OCI-M2 (cell line): Measurements from ENCODE around the gene NAXD.
"Not testable (repeated sequence)": the region's sequence is repeated elsewhere in the genome, so short reads cannot be mapped to it uniquely, and the experiment has no call there.

Experiments used
- DNase-seq: peaks from one replicate; lab custom pipeline; 2025; ENCODE audit not compliant: unreplicated experiment; lab: John Stamatoyannopoulos, UW

NAXD gene

GRCh38 chr13:110627761-110628476 lies 12.6 kb downstream of the NAXD start:
- DNase-seq, result no peak

- no peak for DNase-seq
Measured at GRCh38 chr13:110628477-110628793, 13.1 kb downstream of the NAXD start.

GRCh38 chr13:110628952-110629701 lies 13.8 kb downstream of the NAXD start:
- DNase-seq, result no peak

GRCh38 chr13:110629735-110630134 lies 14.4 kb downstream of the NAXD start:
- no peak for DNase-seq

- no peak for DNase-seq
Measured at GRCh38 chr13:110630566-110631119, 15.3 kb downstream of the NAXD start.

- DNase-seq, result not testable (repeated sequence)
Measured at GRCh38 chr13:110632255-110632654, 16.9 kb downstream of the NAXD start.

- DNase-seq, result no peak
Measured at GRCh38 chr13:110633776-110634175, 18.4 kb downstream of the NAXD start.

GRCh38 chr13:110634558-110634957 lies 19.2 kb downstream of the NAXD start:
- no peak for DNase-seq

GRCh38 chr13:110635405-110636002 lies 20.2 kb downstream of the NAXD start:
- DNase-seq, result no peak

GRCh38 chr13:110636053-110636475 lies 20.7 kb downstream of the NAXD start:
- no peak for DNase-seq

- DNase-seq, result no peak
Measured at GRCh38 chr13:110636701-110637201, 21.4 kb downstream of the NAXD start.

GRCh38 chr13:110637275-110637674 lies 21.9 kb downstream of the NAXD start:
- DNase-seq, result no peak

GRCh38 chr13:110637747-110638146 lies 22.4 kb downstream of the NAXD start:
- DNase-seq, result no peak

- no peak for DNase-seq
Measured at GRCh38 chr13:110638257-110638656, 22.9 kb downstream of the NAXD start.

- DNase-seq, result no peak
Measured at GRCh38 chr13:110638814-110639806, 23.8 kb downstream of the NAXD start.

GRCh38 chr13:110639935-110640334 lies 24.6 kb downstream of the NAXD start:
- no peak for DNase-seq

- no peak for DNase-seq
Measured at GRCh38 chr13:110640591-110641029, 25.3 kb downstream of the NAXD start.

GRCh38 chr13:110641055-110642015 lies 26.0 kb downstream of the NAXD start:
- DNase-seq, result no peak

- no peak for DNase-seq
Measured at GRCh38 chr13:110642291-110642981, 27.1 kb downstream of the NAXD start.
